ENCODE data around the gene CEP295NL.
A peak's percentile ranks its signal among the peaks of the same experiment; 100 is the strongest.
"Not testable (repeated sequence)": the region's sequence is repeated elsewhere in the genome, so short reads cannot be mapped to it uniquely, and the experiment has no call there.

Gene CEP295NL

DNA sequence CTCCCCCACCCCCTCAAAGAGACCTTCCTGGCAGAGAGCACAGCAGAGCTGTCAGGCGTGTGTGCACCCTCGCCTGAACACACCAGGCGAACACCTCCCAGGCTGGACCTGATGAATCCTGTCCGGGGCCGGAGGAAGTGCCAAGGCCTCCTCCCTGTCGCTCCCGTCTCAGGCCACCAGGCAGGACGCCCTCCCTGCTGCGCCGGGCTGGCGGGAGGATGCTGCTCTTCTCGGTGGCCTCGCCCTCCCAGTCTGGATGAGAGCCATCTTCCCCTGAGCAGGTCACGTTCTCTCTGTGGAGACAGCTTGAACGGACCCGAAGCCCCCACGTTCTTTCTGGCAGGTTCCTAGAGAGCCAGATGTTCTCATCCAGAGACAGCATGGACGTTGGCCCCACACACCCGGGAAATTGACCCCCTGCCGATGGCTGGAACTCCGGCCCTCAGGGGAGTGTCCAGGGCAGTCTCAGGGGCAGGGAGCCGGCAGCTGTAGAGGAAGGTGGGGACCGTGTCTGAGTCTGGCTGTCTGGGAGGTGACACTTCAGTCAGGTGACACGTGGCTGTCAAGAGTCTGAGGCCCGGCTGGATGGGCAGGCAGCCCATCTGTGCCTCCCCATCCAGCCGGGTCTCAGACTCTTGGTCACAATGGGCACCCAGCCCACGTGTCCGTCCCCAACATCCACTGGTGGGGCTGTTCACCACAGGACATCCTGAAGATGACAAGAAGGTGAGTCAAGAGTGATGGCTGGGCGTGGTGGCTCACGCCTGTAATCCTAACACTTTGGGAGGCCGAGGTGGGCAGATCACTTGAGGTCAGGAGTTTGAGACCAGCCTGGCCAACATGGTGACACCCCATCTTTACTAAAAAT, 27.1 kb upstream of the CEP295NL start:
- no peak for DNase-seq

DNA sequence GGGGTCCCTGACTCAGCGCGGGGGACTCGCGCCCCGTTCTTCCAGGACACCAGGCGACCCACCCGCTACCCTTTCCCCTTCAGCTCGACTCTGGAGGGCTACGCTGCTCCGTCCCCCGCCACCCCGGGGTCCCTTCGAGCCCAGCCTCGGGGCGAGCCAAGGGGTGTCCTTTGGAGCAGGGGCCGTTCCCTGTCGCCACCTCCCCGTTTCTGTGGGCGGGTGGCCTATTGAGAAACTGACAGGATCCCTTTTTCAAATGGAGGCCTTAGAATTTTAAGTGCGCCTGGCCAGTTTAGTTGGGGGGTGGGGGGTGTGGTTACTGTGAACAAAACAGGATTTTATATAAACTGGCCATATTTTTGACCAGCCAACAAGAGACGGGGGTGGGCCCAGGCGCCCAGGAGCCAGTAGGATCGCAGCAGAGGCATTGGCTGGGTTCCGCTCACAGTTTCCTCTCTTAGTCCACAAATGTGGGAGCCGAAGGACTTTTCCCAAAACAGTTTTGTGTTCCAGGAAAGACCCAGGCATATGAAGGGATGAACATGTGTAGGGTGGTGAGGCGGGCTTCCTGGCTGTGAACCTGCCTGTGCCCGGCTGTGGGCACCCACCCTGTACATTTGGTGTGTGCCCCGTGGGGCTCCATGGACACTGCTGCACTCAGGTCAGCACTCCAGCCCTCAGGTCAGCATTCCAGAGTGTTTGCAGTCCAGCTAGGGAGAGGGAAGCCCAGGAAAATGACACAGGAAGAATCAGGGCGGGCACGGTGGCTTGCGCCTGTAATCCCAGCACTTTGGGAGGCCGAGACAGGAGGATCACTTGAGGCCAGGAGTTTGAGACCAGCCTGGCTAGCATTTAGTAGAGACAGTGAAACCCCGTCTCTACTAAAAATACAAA, 22.9 kb upstream of the CEP295NL start:
- DNase-seq = peak; percentile 58

DNA sequence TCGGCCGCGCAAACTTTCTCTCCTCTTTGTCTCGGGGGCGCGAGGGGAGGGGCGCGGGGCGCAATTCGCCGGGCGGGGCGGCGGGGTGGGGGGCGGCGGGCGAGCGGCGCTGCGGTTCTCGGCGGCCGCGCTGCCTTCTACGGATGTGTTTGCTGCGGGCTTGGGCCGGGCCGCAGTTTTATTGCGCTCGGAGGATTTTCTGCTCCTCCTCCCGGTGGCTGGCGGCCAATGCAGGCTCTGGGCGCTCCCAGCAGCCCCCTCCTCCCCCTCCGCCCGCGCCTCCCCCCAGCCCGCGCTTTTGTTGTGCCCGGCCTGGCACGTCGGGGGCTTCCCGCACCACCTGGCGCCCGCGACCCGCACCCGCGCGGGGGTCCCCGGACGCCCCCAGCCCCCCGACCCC, 22.2 kb upstream of the CEP295NL start, which contains the start of gene TIMP2:
Gene TIMP2 (minus strand): TSS at position 154 of the 400 bp plus-strand sequence. CDS start 299 bp downstream, outside the sequence.
- peak; percentile 85 for DNase-seq

DNA sequence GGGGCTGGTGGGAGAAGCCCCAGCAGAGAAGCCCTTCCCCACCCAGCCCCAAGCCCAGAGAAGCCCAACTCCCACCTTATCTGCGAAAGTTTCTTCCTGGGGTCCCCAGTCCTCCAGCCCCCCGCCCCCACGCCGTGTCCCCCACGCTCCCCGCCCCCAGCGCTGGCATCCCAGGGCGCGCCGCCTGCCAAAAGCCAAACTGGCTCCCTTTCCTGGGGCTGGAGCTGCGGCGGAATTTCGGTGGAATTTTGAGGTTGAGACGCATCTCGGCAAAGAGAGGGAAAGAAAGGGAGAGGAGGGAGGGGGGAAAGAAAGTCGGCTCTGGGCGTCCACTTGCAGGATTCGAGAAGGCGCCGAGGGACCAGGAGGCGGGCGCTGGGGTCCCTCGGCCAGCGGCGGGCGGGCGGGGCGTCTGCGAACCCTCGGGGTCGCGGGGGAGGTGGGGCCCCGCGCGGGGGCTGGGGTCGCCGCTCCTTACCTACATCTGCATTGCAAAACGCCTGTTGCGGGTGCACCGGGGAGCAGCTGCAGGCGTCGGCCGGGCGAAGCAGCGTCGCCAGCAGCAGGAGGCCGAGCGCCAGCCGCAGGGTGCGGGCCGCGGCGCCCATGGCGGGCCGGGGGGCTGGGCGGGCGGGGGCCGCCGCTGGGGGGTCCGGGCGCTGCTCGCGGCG, 21.6 kb upstream of the CEP295NL start:
- no peak for DNase-seq

DNA sequence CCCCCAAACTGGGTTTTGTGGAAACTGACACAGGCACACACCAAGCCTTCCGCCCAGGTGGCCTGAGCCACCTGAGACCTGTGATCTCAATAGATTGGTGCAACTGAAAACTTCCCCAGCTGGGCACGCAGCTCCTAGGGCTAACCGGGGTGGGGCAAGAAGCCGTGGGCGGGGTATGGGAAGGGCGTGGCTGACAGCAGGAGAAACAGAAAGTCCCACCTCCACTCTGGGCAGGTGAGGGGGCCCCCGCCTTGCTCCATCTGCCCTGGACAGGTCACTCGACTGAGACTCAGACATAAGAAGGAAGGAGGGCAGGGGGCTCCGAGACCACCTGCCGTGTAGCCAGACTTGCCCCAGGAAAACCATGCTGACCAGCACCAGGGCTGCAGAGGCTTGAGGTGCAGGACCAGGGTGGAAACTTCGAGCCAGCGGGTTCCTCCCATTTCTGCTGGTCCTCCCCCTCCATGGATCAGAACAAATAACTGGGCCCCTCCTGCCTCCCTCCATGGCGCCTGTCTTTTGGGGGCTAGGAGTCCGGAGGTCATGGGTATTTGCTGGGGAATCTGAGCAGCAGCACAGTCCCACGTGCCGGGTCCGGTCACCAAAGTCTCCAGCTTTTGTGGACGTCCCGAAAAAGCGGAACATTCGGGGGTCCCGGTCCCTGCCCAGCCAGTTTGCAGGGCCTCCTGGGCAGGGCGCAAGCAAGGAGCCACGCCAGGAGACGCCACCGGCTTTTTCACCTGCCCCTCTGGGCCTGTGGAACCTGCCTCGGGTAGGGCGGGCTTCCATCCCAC, 20.9 kb upstream of the CEP295NL start:
- peak; percentile 65 for DNase-seq

DNA sequence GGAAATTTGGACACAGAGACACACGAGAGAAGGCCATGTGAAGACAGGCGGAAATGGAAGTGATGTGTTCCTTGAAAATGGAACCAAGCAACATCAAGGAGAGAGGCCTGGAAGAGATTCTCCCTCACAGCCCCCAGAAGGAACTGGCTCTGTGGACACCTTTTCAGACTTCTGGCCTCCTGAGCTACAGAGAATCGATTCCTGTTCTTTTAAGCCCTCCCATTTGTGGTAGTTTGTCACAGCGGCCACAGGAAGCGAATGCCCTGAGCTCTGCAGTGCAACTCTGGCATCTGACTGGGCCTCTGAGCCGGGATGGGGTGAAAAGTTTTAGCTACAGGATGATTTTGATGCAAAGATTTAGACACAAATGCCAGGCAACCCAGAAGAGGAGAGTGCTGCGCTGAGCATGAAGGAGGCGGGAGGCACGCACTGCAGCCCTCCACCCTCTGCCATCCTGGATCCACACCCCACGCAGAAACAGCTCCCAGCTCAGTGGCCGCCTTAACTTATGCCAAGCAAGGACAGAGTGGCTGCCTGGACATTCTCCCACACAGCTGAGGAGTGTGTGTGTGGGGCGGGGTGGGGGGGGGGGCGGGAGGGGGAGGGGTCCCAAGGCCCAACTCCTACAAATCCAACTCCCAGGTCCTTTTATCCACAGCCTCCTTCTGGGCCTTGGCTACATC, 20.0 kb upstream of the CEP295NL start:
- DNase-seq = peak; percentile 41

DNA sequence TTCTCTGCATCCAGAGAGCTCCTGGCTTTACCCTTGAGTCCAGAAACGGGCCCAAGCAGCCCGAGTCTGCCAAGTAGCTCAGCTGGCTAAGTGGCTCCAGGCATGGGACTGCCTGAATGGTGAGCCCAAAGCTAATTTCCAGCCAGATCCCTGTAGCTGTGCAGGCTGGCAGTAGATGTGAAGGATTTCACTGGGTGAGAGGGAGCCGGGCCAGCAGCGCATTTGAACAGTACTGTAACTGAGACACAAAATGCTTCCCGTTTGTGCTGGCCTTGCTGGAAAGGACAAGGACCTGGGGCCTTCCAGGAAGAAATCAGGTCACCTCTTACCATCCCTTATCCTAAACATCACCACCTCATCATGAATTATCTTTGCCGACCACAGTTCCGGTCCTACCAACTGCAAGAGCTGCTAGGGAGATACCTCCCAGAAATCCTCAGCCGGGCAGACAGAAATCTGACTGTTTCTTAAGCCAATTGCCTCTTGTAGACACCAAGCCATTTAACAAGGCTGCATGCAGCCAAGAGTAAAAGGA, 18.5 kb upstream of the CEP295NL start:
- no peak for DNase-seq

DNA sequence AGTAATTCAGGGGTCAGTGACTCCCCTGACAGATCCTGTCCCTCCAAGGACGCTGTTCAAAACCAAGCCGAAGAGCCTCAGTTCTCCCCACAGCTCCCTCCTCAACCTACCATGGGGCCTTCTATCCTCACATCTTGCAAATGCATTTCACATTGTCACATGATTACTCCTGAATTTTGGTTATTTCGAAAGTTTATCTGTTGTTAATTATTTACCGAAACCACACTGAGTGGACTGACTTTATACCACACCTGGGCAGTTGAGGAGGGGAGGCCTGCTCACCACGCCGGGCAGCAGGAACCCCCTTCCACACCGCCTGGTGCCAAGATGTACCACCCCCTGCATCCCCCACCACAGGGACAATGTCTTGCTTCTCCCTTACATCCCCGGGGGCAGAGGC, 17.5 kb upstream of the CEP295NL start:
- no peak for DNase-seq

DNA sequence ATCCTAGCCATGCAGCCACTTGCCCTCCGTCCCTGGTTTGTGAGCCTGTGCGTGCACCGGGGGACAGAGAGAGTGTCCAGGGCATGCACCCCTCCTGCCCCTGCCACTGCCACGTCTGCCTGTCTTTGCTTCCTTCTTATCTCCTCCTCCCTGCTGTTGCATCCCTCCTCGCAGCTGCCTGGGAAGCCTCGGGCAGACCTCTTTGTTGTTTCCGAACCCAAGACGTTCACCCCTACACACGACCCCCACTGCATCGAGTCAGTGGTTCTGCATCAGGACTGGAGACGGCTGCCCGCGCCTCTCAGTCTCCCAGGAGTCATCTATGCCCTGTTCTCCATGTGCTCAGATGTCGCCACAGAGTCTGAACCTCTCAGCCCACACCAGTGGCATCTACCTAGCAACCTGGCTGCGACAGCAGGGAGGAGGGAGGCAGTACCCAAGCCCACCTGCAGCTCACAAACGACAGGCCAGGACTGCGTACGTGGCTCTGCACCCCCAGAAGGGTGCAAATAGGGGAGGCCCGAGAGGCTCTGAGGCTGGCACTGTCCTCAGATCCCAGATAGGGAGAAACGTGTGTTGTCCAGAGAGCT, 17.0 kb upstream of the CEP295NL start:
- no peak for DNase-seq

DNA sequence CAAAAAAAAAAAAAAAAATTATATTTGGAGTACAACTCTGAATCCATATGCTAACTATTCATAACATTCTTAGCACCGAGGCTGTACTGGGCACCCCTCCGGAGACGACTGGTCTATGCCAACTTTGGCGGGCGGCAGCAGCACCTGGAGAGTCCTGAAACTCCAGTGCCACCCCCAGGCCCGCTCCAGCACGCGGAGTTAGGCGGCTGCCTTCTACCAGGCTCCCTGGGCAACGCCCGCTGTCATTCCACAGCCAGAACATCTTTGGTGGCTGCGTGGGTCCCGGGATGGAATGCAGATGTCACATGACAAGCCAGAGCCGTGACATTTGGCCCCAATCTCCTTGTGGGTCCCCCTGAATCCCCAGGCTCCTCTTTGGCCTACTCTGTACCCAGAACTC, 16.0 kb upstream of the CEP295NL start:
- no peak for DNase-seq

DNA sequence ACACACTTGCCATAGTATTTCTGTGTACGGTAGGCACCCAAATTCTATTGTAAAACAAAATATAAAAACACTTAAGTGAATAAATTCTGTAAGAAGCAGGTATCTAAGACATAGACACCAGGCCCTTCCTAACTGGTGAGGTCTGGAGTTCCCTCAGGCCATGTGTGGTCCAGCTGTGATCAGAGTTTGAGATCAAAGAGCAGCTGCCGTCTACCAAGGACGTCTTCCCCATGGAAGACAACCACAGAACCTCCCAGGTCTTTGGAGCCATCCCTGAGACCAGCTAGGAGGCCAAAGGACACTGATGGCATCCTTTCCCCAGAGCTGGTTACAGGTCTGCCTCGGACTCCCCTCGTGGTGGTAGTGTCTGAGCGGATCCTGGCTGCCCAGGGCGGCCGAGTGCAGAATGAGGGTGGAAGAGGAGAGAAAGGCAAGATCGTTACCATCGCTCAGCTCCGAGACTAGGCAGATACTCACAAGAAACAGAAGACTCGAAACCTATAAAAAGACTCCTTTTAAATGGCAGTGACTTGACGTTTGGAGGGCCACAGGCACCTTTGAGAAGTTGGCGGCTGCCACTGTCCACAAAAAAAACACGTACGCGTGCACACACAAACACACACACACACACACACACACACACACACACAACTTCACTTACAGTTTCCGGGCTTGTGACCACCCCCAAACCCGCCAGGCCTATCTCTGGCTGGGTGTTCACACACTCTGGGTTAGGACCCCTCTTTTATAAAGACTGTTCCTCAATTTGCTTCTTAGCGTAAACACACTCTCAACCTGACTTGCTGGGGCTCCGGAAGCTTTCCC, 14.7 kb upstream of the CEP295NL start:
- peak; percentile 59 for DNase-seq

DNA sequence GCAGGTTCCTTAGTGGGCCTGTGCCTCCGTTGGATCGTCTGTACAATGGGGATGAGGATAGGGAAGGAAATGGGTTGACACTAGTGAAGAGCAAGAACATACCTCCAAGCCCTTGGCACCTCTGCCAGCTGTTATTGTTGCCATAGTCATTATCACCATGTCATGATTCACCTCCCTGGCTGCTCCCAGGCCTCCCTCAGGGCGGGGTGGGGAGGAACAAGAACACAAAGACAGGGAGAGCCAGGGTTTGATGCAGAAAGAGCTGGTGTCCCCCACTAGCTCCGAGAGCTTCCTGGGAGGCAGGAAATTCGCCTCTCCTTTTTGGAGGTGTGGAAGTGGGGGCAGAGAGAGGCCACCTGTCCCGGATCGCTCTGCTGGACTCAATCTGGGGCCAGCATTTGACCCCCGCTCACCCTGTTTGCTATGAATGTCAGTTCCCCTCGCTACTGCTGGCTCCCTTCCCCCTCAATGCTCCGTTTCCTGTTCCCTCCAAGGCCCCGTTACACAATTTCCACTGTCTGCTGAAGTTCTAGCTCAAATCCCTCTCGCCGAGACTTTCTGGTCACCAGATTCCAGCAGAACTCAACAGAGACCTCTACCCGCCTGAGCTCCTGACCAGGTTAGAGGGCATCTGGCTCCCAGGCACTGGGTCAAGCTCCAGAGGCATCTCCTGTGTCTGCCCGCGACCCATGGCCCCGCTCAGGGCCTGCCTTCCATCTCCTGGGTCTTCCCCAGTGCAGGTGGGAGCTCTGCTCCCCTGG, 13.1 kb upstream of the CEP295NL start:
- peak; percentile 78 for DNase-seq

DNA sequence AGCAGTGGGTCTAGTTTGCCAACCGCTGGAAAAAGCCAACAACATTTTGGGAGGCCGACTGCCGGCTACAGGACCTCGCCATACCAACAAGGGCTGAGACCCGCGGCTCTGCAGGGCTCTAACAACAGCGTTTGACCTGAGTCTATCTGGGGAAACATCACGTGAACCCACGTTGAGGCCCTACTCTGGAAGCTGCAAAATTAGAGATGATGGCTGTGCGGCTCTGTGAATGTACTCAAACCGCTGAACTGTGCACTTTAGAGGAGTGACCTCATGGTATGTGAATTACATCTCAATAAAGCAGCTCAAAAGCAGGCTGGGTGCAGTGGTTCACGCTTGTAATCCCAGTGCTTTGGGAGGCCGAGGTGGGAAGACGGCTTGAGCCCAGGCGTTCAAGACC, 10.1 kb upstream of the CEP295NL start:
- DNase-seq = no peak

DNA sequence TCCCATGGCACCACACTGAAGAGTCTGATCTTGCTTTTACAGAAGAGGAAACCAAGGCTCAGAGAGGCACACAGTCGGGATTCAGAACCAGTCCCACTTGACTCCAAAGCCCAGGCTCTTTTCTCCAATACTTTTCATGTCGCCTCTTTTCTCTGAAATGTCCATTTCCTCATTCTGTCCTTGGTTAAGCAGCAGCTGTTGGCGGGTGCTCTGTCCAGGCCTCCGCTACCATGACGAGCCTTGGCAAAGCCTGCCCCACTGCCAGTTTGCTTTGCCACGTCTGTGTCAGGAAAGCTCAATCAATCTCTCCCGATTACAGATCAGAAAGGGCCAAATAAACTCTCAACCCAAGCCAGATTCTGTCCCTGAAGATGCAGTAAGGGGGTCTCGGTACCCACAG, 9.1 kb upstream of the CEP295NL start:
- DNase-seq = no peak

DNA sequence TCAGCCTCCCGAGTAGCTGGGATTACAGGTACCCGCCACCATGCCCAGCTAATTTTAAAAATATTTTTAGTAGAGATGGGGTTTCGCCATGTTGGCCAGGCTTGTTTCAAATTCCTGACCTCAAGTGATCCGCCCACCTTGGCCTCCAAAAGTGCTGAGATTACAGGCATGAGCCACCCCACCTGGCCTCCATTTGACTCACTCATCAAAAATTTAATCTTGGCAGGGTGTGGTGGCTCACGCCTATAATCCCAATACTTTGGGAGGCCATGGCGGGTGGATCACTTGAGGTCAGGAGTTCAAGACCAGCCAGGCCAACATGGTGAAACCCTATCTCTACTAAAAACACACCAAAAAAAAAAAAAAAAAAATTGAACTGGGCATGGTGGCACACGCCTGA, 8.5 kb upstream of the CEP295NL start:
- not testable (repeated sequence) for DNase-seq

DNA sequence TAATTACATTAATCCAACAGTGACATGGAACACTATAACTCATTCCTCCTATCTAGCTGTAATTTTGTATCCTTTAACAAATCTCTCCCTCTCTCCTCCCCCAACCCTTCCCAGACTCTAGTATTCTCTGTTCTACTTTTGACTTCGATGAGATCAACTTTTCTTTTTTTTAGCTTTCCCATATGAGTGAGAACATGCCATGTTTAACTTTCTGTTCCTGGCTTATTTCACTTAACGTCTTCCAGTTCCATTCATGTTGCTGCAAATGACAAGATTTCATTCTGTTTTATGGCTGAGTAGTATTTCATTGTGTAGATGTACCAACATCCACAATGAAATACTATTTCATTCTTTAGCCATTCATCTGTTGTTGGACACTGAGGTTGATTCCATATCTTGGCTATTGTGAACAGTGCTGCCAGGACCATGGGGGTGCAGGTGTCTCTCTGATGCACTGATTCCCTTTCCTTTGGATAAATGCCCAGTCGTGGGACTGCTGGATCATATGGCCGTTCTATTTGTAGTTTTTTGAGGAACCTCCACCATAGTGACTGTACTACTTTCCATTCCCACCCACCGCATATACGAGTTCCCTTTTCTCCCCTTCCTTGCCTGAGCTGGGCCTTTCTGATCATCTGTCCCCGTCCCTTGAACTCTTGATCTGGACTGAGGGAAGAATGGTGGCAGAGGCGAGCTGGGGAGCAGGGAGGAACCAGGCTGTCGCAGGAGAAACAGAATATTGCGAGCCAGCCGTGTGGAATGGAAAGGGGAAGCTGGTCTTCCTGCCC, 7.7 kb upstream of the CEP295NL start:
- peak; percentile 60 for DNase-seq

DNA sequence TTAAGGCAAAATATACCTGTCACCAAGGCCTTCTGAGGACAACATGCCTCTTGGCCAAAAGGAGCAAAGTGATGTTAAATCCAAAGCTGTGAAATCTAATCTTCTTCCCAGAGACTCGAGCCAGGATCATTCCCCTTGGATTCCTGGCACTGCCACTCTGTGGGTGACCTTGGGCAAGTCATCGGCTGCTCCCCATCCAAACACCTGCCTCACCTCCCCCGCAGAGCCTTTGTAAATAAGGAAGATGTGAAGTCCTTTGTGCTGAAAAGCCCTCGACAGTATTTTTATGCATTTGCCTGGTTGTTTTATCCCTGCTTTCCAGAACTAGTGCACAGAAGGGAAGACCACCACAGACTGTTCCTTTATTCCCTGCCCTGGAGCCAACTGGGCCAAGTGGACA, 5.4 kb upstream of the CEP295NL start:
- DNase-seq = no peak

DNA sequence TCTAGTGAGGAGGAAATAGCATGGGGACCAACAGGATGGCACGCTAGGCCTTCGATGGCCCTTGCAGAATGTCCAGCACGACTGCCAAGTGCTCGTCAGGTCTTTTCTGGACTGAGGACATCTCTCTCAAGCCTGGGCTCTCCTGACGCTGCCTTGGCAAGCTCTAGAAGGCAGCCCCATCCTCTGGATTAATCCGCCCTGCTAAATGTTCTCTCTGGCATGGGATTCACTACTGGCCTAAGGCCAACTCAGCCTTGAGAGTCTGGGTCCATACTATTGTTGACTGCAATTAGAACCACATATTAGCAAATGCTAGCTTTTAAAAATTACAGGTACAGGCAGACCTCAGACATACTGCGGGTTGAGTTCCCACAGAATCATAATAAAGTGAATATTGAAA, 2.5 kb upstream of the CEP295NL start:
- no peak for DNase-seq

DNA sequence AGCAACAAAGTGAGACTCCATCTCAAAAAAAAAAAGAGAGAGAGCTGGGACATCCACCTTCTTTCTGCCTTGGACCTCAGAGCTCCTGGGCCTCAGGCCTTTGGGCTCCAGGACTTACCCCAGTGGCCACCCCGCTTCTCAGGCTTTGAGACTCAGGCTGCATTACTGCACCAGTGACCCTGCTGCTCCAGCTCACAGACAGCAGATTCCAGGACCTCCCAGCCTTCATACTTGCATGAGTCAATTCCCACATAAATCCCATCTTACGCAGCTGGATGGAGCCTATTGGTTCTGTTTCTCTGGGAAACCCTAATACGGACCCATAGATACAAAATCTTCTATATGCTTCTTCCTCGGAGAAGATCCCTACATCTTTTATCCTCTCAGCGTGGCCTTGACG, 2.1 kb upstream of the CEP295NL start:
- no peak for DNase-seq

Measured in hematopoietic multipotent progenitor cell treated with erythropoietin and hydrocortisone succinate and interleukin-3 and kit ligand, for 4 days (in vitro differentiated cells).